ENCODE data around the gene SMIM7.

DNA sequence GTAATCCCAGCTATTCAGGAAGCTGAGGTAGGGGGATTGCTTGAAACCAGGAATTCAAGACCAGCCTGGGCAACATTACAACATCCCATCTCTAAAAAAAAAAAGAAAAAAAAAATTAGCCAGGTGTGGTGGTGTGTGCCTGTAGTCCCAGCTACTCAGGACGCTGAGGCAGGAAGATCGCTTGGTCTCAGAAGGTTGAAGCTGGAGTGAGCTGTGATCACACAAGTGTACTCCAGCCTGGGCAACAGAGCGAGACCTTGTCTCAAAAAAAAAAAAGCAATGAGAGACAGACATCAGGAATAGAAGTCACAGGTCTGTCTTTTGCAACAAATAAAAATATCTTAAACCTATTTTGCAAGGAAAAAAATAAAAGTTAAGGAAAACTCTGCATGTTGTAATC is 24.3 kb upstream of the SMIM7 start:
- TF ChIP-seq EZH2 (IDR thresholded peaks at IDR 0.05; ENCODE audit: insufficient read depth, poor library complexity, severe bottlenecking) (no peak), EZH2phosphoT487 (IDR thresholded peaks at IDR 0.05; ENCODE audit: insufficient read depth, low read depth) (no peak)

All from GM23248 (cell line).